MCF 10A (cell line): ENCODE data around the gene LENG9. TPM values are rescaled to one million over a fixed set of nuclear protein-coding genes. Genes with fewer than 3 reads are reported as not detected.

Experiments used
- BruUV-seq: library from RNA; stranded (reverse); fragments of 400-500 nt; replicated peaks from 2 replicates; lab custom pipeline; 2021; lab: Mats Ljungman, UMichigan
- CTCF ChIA-PET: fragments of 300-600 bp; sonication (Branson Sonifier 250); formaldehyde crosslinking; extraction: SDS; loops from one replicate; lab custom pipeline; 2021; ENCODE audit warnings: antibody characterized with exemption, inconsistent platforms; lab: Yijun Ruan, JAX
- POLR2A ChIA-PET: fragments of 300-600, 350-650 bp; sonication (Branson Sonifier 250); formaldehyde crosslinking; extraction: SDS; loops from one replicate; lab custom pipeline; 2020; ENCODE audit warnings: antibody characterized with exemption, inconsistent platforms; lab: Yijun Ruan, JAX
- DNase-seq: peaks from one replicate; pipeline ENCODE4 v3.0.0-alpha.2; 2018; ENCODE audit not compliant: unreplicated experiment
- H3K27ac Mint-ChIP-seq: one replicate; pipeline ENCODE4 v1.8.0; 2022; ENCODE audit warnings: mild to moderate bottlenecking, low read depth, mixed read lengths; ENCODE audit not compliant: unreplicated experiment
- H3K27me3 Mint-ChIP-seq: one replicate; pipeline ENCODE4 v1.8.0; 2022; ENCODE audit warnings: mixed read lengths; ENCODE audit not compliant: insufficient read depth, unreplicated experiment
- H3K36me3 Mint-ChIP-seq: one replicate; pipeline ENCODE4 v1.8.0; 2022; ENCODE audit warnings: mild to moderate bottlenecking, moderate library complexity, mixed read lengths; ENCODE audit not compliant: insufficient read depth, unreplicated experiment
- H3K4me1 Mint-ChIP-seq: one replicate; pipeline ENCODE4 v1.8.0; 2022; ENCODE audit warnings: mixed read lengths; ENCODE audit not compliant: insufficient read depth, unreplicated experiment
- H3K4me3 Mint-ChIP-seq: one replicate; pipeline ENCODE4 v1.8.0; 2022; ENCODE audit warnings: mild to moderate bottlenecking, moderate library complexity, mixed read lengths; ENCODE audit not compliant: unreplicated experiment
- H3K9me3 Mint-ChIP-seq: one replicate; pipeline ENCODE4 v1.8.0; 2022; ENCODE audit warnings: mixed read lengths; ENCODE audit not compliant: unreplicated experiment
- intact Hi-C: fragments of 100-400 bp; cut with micrococcal nuclease; formaldehyde crosslinking; loops from 2 replicates; pipeline ENCODE4 v1.14.1; 2022
- total RNA-seq: library from RNA; stranded (reverse); gene quantifications from 2 replicates; pipeline ENCODE4 v1.2.3, GENCODE V29; 2022
- TF ChIP-seq, protein P1 (sequence below): fragments of 200-600 bp; IDR thresholded peaks from one replicate; pipeline ENCODE4 v1.8.0; 2022; ENCODE audit warnings: antibody characterized with exemption, mild to moderate bottlenecking; ENCODE audit not compliant: unreplicated experiment

The LENG9 gene
- total RNA-seq, 1 experiment from 2014 or later = 9.3 TPM

DNA sequence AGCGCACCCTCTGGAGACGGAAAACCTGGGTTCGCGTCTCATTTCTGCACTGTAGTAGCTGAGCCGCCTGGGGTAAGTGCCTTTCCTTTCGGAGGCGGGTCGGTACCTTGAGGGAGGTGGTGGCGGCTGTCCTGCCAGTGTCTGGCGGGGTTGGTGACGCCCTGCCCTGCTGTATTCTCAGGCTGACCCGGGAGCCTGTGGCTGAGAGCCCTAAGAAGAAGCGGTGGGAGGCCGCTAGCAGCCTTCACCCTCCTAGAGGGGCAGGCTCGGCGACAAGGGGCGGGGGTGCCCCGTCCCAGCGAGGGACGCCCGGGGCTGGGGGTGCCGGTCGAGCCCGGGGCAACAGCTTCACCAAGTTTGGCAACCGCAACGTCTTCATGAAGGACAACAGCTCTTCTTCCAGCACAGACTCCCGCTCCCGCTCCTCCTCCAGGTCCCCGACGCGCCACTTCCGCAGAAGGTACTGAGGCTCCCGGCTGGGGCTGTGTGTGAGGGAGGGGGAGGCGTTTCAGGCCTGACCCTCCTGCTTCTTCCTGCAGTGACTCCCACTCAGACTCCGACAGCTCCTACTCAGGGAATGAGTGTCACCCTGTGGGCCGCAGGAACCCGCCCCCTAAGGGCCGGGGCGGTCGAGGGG is 7.7 kb downstream of the LENG9 start:
- Mint-ChIP-seq H3K4me1 (peaks cover 28% of the 10 kb centered on the region), H3K36me3 (peaks cover 89% of the 10 kb centered on the region), H3K27ac (no peak overlapping the region), H3K9me3 (no peaks in the 10 kb centered on the region), H3K27me3 (no peaks in the 10 kb centered on the region), H3K4me3 (no peak overlapping the region)
- intact Hi-C loops = no loop called here
- CTCF ChIA-PET = interaction anchor here (0.5 to 0.8 kb wide), 3 partner anchors 16 to 867 kb away, joined by 3 read pairs; no protein-coding TSS in a partner anchor
- POLR2A ChIA-PET = interaction anchor here (0.6 to 0.9 kb wide), 2 partner anchors 8 to 15 kb away, joined by 4 read pairs; partner anchors contain the start of gene LENG9
- TF ChIP-seq, protein P1, sequence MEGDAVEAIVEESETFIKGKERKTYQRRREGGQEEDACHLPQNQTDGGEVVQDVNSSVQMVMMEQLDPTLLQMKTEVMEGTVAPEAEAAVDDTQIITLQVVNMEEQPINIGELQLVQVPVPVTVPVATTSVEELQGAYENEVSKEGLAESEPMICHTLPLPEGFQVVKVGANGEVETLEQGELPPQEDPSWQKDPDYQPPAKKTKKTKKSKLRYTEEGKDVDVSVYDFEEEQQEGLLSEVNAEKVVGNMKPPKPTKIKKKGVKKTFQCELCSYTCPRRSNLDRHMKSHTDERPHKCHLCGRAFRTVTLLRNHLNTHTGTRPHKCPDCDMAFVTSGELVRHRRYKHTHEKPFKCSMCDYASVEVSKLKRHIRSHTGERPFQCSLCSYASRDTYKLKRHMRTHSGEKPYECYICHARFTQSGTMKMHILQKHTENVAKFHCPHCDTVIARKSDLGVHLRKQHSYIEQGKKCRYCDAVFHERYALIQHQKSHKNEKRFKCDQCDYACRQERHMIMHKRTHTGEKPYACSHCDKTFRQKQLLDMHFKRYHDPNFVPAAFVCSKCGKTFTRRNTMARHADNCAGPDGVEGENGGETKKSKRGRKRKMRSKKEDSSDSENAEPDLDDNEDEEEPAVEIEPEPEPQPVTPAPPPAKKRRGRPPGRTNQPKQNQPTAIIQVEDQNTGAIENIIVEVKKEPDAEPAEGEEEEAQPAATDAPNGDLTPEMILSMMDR = no peak
- BruUV-seq = no TSS peak
- no peak for DNase-seq

DNA sequence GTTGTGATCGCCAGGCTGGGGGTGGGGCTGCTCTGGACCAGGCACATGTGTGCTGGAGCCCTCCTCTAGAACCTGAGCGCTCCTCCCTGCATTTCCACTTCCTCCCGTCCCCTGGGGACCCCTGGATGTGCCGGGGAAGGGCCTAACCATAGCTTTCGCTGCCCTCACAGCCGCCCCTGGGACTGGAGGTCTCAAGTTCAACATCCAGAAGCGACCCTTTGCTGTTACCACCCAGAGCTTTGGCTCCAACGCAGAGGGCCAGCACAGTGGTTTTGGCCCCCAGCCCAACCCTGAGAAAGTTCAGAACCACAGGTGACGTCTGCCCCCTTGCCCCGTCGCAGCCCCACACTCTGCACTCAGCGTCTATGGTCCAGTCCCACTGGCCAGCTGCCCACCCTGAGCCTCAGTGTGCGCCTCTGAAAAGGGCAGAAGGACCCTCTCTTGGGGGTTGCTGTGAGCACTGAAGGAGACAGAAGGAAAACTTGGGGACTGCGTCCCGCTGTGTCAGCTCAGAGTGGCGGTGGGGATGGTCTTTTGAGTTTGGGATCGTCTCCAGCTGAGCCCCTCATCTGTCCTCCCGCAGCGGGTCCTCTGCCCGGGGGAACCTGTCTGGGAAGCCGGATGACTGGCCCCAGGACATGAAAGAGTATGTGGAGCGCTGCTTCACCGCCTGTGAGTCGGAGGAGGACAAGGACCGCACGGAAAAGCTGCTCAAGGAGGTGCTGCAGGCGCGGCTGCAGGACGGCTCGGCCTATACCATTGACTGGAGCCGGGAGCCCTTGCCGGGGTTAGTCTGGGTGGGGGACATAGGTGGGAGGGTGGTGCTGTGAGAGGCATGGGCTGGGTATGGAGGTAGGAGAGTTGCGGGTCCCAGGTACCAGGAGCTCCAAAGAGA is 8.6 kb downstream of the LENG9 start:
- TF ChIP-seq, protein P1 = no peak
- DNase-seq = no peak
- POLR2A ChIA-PET = interaction anchor here (0.6 to 1.2 kb wide), 3 partner anchors 8 to 16 kb away, joined by 4 read pairs; partner anchors contain the start of gene LENG9
- Mint-ChIP-seq H3K9me3 (no peaks in the 10 kb centered on the region), H3K27ac (no peak overlapping the region), H3K4me1 (peaks cover 37% of the 10 kb centered on the region), H3K36me3 (peaks cover 89% of the 10 kb centered on the region), H3K27me3 (no peaks in the 10 kb centered on the region), H3K4me3 (no peak overlapping the region)
- CTCF ChIA-PET = interaction anchor here (0.5 to 0.8 kb wide), 2 partner anchors 15 to 17 kb away, joined by 3 read pairs; no protein-coding TSS in a partner anchor
- no TSS peak for BruUV-seq
- intact Hi-C loops = no loop called here

DNA sequence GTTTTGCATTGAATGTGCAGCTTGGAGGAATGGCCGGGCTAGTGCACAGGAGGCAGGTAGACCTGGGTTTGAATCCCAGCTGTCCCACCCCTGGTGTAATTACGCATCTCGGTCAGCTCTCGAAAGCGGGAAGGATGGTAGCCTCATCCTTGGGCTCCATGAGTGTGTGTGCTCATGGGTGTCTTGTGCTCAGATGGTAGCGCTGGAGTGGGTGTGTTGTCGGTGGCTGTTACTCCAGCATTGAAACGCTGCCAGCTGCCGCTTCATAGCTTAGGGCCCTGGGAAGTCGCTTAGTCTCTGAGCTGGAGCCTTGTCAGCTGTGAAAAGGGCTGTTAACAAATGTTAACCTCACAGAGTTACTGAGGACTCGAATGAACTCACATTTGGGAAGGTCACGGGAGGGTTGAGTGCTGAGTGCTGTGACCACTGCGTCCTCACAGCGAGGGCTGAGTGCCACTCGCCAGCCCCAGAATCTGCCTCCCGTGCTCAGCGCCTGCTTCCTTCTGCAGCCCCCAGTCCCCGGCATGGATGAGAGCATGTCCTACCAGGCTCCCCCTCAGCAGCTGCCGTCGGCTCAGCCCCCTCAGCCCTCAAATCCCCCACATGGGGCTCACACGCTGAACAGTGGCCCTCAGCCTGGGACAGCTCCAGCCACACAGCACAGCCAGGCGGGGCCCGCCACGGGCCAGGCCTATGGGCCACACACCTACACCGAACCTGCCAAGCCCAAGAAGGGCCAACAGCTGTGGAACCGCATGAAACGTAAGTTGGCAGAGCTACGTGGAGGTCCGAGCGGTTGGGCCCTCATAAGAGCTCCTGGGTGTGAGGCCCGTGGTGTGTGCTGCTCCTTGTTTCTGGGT is 9.4 kb downstream of the LENG9 start:
- Mint-ChIP-seq H3K27me3 (no peaks in the 10 kb centered on the region), H3K36me3 (peaks cover 82% of the 10 kb centered on the region), H3K4me3 (no peak overlapping the region), H3K27ac (no peak overlapping the region), H3K4me1 (peaks cover 29% of the 10 kb centered on the region), H3K9me3 (no peaks in the 10 kb centered on the region)
- no TSS peak for BruUV-seq
- no peak for DNase-seq
- intact Hi-C loops = no loop called here
- POLR2A ChIA-PET = interaction anchor here (1.2 kb wide), 1 partner anchor 9 kb away, joined by 4 read pairs; the partner anchor contains the start of gene LENG9
- TF ChIP-seq, protein P1 = no peak
- CTCF ChIA-PET = interaction anchor here (0.7 to 1.4 kb wide), 3 partner anchors 9 to 1014 kb away, joined by 3 read pairs; partner anchors contain the start of gene LENG9
